Transverse colon (tissue), 4 donors: ENCODE measurements around the gene RABL6. TPM values are rescaled to one million over a fixed set of nuclear protein-coding genes. Genes with fewer than 3 reads are reported as not detected.

Experiments used
- DNase-seq: peaks from one replicate; pipeline ENCODE4 v3.0.0-alpha.2; 2019
- H3K27ac ChIP-seq, 4 donors: fragments of 200-600 bp; sonication (generic); 2 replicates each; pipeline ENCODE4 v1.5.1; 2016 to 2018; ENCODE audit warnings: inconsistent platforms in 4 of 4
- H3K27me3 ChIP-seq: fragments of 200-600 bp; sonication (generic); 2 replicates; pipeline ENCODE4 v1.5.1; 2017; ENCODE audit warnings: inconsistent platforms
- H3K36me3 ChIP-seq, 4 donors: fragments of 200-600 bp; sonication (generic); 2 replicates each; pipeline ENCODE4 v1.5.1; 2017 to 2019; ENCODE audit warnings: inconsistent platforms in 4 of 4
- H3K4me1 ChIP-seq, 4 donors: fragments of 200-600 bp; sonication (generic); 2 replicates each; pipeline ENCODE4 v1.5.1; 2017 to 2020; ENCODE audit warnings: inconsistent platforms in 4 of 4
- H3K4me3 ChIP-seq, 4 donors: fragments of 200-600 bp; sonication (generic); 1 replicate in 1 of 4; 2 replicates in 3 of 4; pipeline versions ENCODE4 v1.5.1 to v1.6.1; 2017 to 2019; ENCODE audit warnings: inconsistent platforms in 4 of 4
- H3K9me3 ChIP-seq, 2 donors: fragments of 200-600 bp; sonication (generic); 2 replicates each; pipeline ENCODE4 v1.5.1; 2017 to 2019; ENCODE audit warnings: inconsistent platforms in 2 of 2
- EP300 ChIP-seq: sonication (generic); formaldehyde crosslinking; IDR thresholded peaks from one replicate; pipeline ENCODE4 v1.6.1; 2017; ENCODE audit warnings: antibody characterized with exemption, low read depth
- POLR2A ChIP-seq: fragments of 450-650 bp; IDR thresholded peaks from one replicate; pipeline ENCODE4 v1.6.1; 2016; ENCODE audit warnings: antibody characterized with exemption, mild to moderate bottlenecking, moderate library complexity
- POLR2AphosphoS5 ChIP-seq, 3 donors: sonication (generic); formaldehyde crosslinking; IDR thresholded peaks; one replicate each; pipeline ENCODE4 v1.6.1; 2016; ENCODE audit warnings: antibody characterized with exemption in 3 of 3
- WGBS, 2 donors: methylation state at CpG; one replicate each; pipeline ENCODE4 v1.1.5; 2018; ENCODE audit warnings: low coverage in 1 of 2; 5-methylcytosine and 5-hydroxymethylcytosine counted together
- in situ Hi-C, 4 donors: fragments of 200-750 bp; cut with MboI; loops; one replicate each; pipeline versions ENCODE4 v1.15.0 to v1.15.1; 2017; ENCODE audit warnings: low sequenced_read_pairs in 3 of 4, low pct_ligation_motif_present in 1 of 4, low pct_unique_long_range_greater_than_20kb in 1 of 4
- intact Hi-C: fragments of 100-400 bp; cut with DNase I; formaldehyde crosslinking; loops from one replicate; pipeline ENCODE4 v1.15.1; 2023; ENCODE audit warnings: low total_unique reads
- total RNA-seq, 4 donors: library from RNA; depleted of rRNA; stranded (reverse); fragments of >200 nt; gene quantifications; one replicate each; pipeline ENCODE4 v1.1.0, GENCODE V29; 2016
- TF ChIP-seq, protein P1 (sequence below), 5 experiments: fragments of 200-600 bp in 3 of 5; fragments of 450-650 bp in 2 of 5; sonication (generic) in 3 of 5; IDR thresholded peaks; 1 replicate in 2 of 5; 2 replicates in 3 of 5; pipeline ENCODE4 v1.5.1; 2016 to 2017; ENCODE audit warnings: antibody characterized with exemption in 5 of 5, inconsistent platforms in 3 of 5, mild to moderate bottlenecking in 2 of 5, moderate library complexity in 1 of 5

RABL6 gene
- total RNA-seq, 4 donors from 2014 or later, result 71.3 to 227 (median 160) TPM

DNA sequence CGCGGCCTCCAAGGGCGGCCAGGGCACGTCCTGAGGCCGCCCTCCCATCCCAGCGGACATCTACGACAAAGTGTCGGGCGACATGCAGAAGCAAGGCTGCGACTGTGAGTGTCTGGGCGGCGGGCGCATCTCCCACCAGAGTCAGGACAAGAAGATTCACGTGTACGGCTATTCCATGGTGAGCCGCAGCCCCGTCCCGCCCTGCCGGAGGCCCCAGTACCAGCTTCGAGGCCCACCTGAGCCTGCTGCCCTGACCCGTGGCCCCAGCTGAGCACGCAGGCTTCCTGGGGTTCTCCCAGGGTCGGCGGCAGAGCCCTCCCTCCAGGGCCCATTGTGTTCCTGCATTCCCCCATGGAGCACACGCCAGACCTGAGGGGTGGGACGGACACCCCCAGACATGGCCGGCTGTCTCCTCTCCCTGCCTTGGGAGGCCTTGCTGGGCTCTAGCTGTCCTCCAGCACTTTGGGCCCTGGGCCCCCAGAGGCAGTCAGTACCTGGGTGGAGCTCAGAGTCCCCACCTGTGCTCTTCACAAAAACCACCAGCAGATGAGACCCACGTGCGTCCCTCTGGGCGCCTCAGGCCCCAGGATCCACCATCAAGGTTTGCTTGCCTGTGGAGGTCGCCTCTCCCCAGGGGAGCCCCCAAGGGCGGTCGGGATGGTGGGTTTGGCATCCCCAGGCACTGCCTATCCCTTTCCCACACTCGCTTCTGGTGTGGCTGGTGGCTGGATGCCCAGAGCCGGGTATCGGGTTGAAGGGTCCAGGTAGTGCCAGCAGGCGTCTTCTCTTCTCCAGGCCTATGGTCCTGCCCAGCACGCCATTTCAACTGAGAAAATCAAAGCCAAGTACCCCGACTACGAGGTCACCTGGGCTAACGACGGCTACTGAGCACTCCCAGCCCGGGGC is 42.5 kb downstream of the RABL6 start:
- WGBS, 2 donors, result 58% methylated on average over 40 of the region's 43 CpGs; no CpG with 5 or more reads in 1 of the 2 donors
- Histone ChIP-seq H3K27me3 (peaks cover 22% of the 10 kb centered on the region), H3K27ac (peak overlapping the region; percentile 89 to 97 (median 94)), H3K36me3 (no peaks in the 10 kb centered on the region), H3K9me3 (no peaks in the 10 kb centered on the region), H3K4me3 (peak overlapping the region; percentile 55 to 70 (median 66)), H3K4me1 (peaks cover 13 to 44% (median 27%) of the 10 kb centered on the region in 4 donors)
- in situ Hi-C loops, result no loop called here
- peak in 1 of 3 donors; percentile 18 for TF ChIP-seq POLR2AphosphoS5 (IDR thresholded peaks at IDR 0.05)
- TF ChIP-seq EP300, result no peak
- TF ChIP-seq, protein P1, sequence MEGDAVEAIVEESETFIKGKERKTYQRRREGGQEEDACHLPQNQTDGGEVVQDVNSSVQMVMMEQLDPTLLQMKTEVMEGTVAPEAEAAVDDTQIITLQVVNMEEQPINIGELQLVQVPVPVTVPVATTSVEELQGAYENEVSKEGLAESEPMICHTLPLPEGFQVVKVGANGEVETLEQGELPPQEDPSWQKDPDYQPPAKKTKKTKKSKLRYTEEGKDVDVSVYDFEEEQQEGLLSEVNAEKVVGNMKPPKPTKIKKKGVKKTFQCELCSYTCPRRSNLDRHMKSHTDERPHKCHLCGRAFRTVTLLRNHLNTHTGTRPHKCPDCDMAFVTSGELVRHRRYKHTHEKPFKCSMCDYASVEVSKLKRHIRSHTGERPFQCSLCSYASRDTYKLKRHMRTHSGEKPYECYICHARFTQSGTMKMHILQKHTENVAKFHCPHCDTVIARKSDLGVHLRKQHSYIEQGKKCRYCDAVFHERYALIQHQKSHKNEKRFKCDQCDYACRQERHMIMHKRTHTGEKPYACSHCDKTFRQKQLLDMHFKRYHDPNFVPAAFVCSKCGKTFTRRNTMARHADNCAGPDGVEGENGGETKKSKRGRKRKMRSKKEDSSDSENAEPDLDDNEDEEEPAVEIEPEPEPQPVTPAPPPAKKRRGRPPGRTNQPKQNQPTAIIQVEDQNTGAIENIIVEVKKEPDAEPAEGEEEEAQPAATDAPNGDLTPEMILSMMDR (IDR thresholded peaks at IDR 0.05), result no peak
- no peak for TF ChIP-seq POLR2A
- intact Hi-C loops, result no loop called here
- DNase-seq, result no peak

DNA sequence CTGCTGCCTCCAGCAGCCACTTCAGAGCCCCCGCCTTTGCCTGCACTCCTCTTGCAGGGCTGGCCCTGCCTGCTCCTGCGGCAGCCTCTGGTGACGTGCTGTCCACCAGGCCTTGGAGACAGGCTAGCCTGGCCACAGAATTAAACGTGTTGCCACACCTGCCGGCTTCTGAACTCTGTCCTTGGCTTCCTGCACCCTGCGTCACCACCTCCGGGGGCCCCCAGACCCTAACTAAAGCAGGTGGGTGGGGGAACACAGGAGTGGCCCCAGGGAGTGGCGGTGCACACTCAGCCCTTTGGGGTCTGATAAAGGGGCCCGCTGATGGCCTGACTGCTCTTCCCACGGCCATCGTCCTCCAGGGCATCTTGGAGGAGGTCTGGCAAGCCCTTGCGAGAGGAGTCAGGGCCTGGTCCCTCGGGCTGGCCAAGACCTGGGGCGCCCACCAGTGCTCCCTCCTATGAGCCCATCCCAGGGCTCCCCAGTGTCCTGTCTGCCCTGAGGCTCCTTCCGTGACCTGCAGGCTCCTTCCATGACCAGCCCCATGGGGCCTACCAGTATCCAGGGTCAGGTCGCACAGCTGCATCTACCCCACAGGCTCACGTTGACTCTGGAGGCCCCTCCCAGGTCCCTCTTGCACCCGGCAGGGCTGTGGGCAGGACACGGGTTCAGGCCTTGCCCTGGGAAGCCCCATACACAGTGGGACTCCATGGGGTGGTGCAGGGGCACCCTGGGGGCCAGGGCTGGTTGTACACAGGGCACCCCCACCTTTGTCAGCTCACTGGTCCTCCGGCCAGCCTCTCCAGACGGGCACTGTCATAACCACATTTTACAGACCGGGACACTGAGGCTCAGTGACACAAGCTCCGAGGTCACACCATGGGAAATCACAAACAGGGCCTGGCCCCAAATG is 43.4 kb downstream of the RABL6 start:
- Histone ChIP-seq H3K36me3 (no peaks in the 10 kb centered on the region), H3K4me3 (no peak overlapping the region), H3K4me1 (peaks cover 13 to 37% (median 25%) of the 10 kb centered on the region in 4 donors), H3K27me3 (peaks cover 14% of the 10 kb centered on the region), H3K27ac (peak overlapping the region in 2 of 4 donors; percentile 92 to 95), H3K9me3 (no peaks in the 10 kb centered on the region)
- in situ Hi-C loops (no loop called here), intact Hi-C loops (no loop called here)
- peak; percentile 9 for DNase-seq
- WGBS, 2 donors, result 91% methylated on average over 8 of the region's 23 CpGs; no CpG with 5 or more reads in 1 of the 2 donors
- TF ChIP-seq, protein P1 (IDR thresholded peaks at IDR 0.05), result no peak
- TF ChIP-seq EP300, result no peak
- TF ChIP-seq POLR2AphosphoS5 (IDR thresholded peaks at IDR 0.05), result peak in 1 of 3 donors; percentile 15
- no peak for TF ChIP-seq POLR2A

- peaks cover 15 to 31% (median 23%) of the 10 kb centered on the region in 4 donors for H3K4me1 ChIP-seq
- no peak within 1 kb of the TSS for H3K4me3 ChIP-seq
- 72 to 100% methylated on average over 1 to 12 of the region's 23 CpGs for WGBS, 2 donors
- in situ Hi-C loops (no loop called here), intact Hi-C loops (no loop called here)
- H3K36me3 ChIP-seq, result no peaks in the 10 kb centered on the region
- peaks cover 4% of the 10 kb centered on the region for H3K27me3 ChIP-seq
- peak; percentile 10 for DNase-seq
- H3K27ac ChIP-seq, result no peak within 1 kb of the TSS
- H3K9me3 ChIP-seq, result no peaks in the 10 kb centered on the region
- TF ChIP-seq, protein P1 (IDR thresholded peaks at IDR 0.05), result no peak
- TF ChIP-seq POLR2A, result no peak
- no peak for TF ChIP-seq POLR2AphosphoS5 (IDR thresholded peaks at IDR 0.05)
- no peak for TF ChIP-seq EP300
Measured at GRCh38 chr9:136851941-136852663, 44.4 kb downstream of the RABL6 start, which contains the start of gene MAMDC4. Gene MAMDC4 (plus strand): TSS chr9:136852346. CDS start chr9:136852417, 71 bp downstream.
